ENCODE data around the gene SPARC.
A peak's percentile ranks its signal among the peaks of the same experiment; 100 is the strongest.

The SPARC gene

DNA sequence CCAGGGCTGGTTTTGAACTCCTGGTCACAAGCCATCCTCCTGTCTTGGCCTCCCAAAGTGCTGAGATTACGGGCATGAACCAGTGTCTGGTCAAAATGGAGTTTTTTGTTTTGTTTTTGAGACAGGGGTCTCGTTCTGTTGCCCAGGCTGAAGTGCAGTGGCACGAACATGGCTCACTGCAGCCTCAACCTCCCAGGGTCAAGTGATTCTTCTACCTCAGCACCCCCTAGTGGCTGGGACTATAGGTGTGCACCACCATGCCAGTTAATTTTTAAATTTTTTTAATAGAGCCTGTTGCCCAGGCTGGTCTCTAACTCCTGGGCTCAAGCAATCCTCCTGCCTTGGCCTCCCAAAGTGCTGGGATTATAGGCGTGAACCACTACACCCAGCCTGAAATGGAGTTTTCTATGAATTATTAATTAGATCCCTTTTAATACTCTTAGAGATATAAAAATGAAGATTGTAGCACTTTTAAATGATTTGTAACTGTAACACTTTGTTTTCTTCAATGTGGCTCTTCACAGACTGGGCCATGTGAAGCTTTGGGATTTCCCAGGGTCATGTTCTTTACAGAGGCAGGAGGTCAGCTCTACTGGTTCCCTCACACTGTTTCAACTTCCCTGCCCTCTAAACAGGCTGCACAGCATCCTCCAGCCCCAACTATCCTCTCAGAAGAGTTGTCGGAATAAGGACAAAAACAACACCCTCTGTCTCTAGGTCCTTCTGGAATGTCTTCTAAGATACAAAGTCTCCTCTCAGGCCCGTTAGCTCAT lies 32.7 kb upstream of the SPARC start:
- Histone ChIP-seq H3K4ac (ENCODE audit: low read depth, low read length) (no peak overlapping the region), H2BK120ac (ENCODE audit: low read depth, low read length) (no peak overlapping the region), H3K4me2 (ENCODE audit: low read length) (no peak overlapping the region), H4K5ac (ENCODE audit: low read length) (no peak overlapping the region), H3K9ac (ENCODE audit: low read length) (peak overlapping the region; percentile 12), H2AK5ac (ENCODE audit: low read length) (peak overlapping the region; percentile 50), H3K23ac (ENCODE audit: low read length) (no peak overlapping the region), H3K27ac (ENCODE audit: low read depth, low read length) (no peak overlapping the region), H2BK15ac (replicated peaks; ENCODE audit: low read depth) (no peak overlapping the region), H3K79me1 (ENCODE audit: low read length) (no peaks in the 10 kb centered on the region), H3K4me3 (ENCODE audit: low read length) (no peak overlapping the region), H3K79me2 (ENCODE audit: control insufficient read depth, insufficient read depth, low read length) (no peaks in the 10 kb centered on the region), H3K36me3 (ENCODE audit: control insufficient read depth, insufficient read depth, low read length) (no peaks in the 10 kb centered on the region), H3K18ac (ENCODE audit: low read length) (peak overlapping the region; percentile 43), H4K8ac (ENCODE audit: low read depth, low read length) (no peak overlapping the region), H3K4me1 (ENCODE audit: control insufficient read depth, low read depth, low read length) (peaks cover 10% of the 10 kb centered on the region), H2BK5ac (ENCODE audit: low read length) (peak overlapping the region; percentile 34), H3K56ac (ENCODE audit: low read length) (peak overlapping the region; percentile 64), H3K27me3 (ENCODE audit: insufficient read depth, low read length, poor library complexity) (no peaks in the 10 kb centered on the region)
- WGBS (ENCODE audit: extremely low coverage, insufficient coverage, low lambda C conversion rate), result no CpG with 5 or more reads among the region's 6 CpGs
- peak; percentile 57 for DNase-seq

DNA sequence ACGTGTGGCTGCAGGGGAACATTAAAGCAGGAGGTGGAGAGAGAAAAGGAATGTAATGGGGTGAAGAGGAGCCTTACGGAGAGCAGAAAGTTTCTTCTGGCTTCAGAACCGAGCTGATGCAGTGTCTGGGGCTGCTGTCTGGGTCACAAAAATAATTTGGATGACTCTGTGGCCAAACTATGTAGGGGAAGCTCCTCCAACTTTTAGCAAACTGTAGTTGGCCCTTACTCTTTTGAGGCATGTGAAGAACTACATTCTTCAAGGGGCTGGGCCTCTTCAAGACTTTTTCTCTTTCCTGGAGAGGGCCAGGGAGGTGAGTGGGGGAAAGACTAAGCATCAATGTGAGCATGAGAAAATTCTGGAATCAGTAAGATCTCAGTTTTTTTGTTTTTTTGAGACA lies 31.9 kb upstream of the SPARC start:
- peak overlapping the region; percentile 64 for H3K56ac ChIP-seq (ENCODE audit: low read length)
- peaks cover 10% of the 10 kb centered on the region for H3K4me1 ChIP-seq (ENCODE audit: control insufficient read depth, low read depth, low read length)
- H2BK15ac ChIP-seq (replicated peaks; ENCODE audit: low read depth), result no peak overlapping the region
- H4K8ac ChIP-seq (ENCODE audit: low read depth, low read length), result no peak overlapping the region
- no peak overlapping the region for H3K4ac ChIP-seq (ENCODE audit: low read depth, low read length)
- H3K79me1 ChIP-seq (ENCODE audit: low read length), result no peaks in the 10 kb centered on the region
- no peaks in the 10 kb centered on the region for H3K79me2 ChIP-seq (ENCODE audit: control insufficient read depth, insufficient read depth, low read length)
- no peaks in the 10 kb centered on the region for H3K36me3 ChIP-seq (ENCODE audit: control insufficient read depth, insufficient read depth, low read length)
- peak overlapping the region; percentile 4 for H3K18ac ChIP-seq (ENCODE audit: low read length)
- no peak overlapping the region for H3K4me2 ChIP-seq (ENCODE audit: low read length)
- peak overlapping the region; percentile 68 for H3K23ac ChIP-seq (ENCODE audit: low read length)
- no peak overlapping the region for H2BK120ac ChIP-seq (ENCODE audit: low read depth, low read length)
- no peak overlapping the region for H3K4me3 ChIP-seq (ENCODE audit: low read length)
- no peaks in the 10 kb centered on the region for H3K27me3 ChIP-seq (ENCODE audit: insufficient read depth, low read length, poor library complexity)
- H3K9ac ChIP-seq (ENCODE audit: low read length), result peak overlapping the region; percentile 2
- no peak overlapping the region for H3K27ac ChIP-seq (ENCODE audit: low read depth, low read length)
- H2BK5ac ChIP-seq (ENCODE audit: low read length), result peak overlapping the region; percentile 69
- H2AK5ac ChIP-seq (ENCODE audit: low read length), result no peak overlapping the region
- no peak overlapping the region for H4K5ac ChIP-seq (ENCODE audit: low read length)
- DNase-seq, result no peak
- no CpG with 5 or more reads among the region's 3 CpGs for WGBS (ENCODE audit: extremely low coverage, insufficient coverage, low lambda C conversion rate)

DNA sequence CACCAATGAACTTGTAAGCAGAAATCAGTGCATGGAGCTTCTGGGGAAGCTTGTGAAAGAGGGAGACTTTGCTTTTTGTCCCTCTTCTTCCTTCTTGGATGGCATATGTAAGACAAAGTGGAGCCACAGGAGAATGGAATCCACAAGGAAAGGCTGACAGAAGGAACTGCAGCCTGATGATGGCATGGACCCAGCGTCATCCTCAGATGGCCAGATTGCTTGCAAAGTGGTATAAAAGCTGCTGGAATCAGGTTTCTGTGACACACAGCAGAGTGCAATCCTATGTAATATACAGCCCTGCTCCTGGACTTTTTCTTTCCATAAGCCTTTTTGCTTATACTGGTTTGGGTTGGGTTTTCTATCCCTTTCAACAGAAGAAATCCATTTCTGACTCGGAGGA lies 31.4 kb upstream of the SPARC start:
- no peak overlapping the region for H3K27ac ChIP-seq (ENCODE audit: low read depth, low read length)
- WGBS (ENCODE audit: extremely low coverage, insufficient coverage, low lambda C conversion rate), result no CpG with 5 or more reads among the region's 2 CpGs

DNA sequence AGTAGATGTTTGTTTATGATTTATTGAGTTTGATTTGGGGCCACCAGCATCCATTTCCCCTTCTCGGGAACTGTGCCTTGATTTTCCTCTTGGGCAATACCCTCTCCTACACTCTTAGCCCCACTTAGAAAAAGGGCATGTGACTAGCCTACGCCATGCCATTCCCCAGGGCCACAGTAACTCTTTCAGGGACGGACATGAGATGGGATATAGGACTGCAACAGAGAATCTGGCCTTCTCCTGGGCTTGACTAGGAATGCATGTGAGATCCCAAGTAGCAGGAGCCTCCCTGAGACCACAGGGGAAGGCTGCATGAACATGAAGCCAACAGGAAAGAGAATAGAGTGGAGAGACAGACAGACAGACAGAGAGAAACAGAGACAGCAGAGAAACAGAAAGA lies 30.7 kb upstream of the SPARC start:
- no peaks in the 10 kb centered on the region for H3K79me2 ChIP-seq (ENCODE audit: control insufficient read depth, insufficient read depth, low read length)
- WGBS (ENCODE audit: extremely low coverage, insufficient coverage, low lambda C conversion rate), result no CpG with 5 or more reads among the region's 3 CpGs
- H3K27ac ChIP-seq (ENCODE audit: low read depth, low read length), result no peak overlapping the region
- H3K9ac ChIP-seq (ENCODE audit: low read length), result no peak overlapping the region
- H3K18ac ChIP-seq (ENCODE audit: low read length), result no peak overlapping the region
- no peaks in the 10 kb centered on the region for H3K36me3 ChIP-seq (ENCODE audit: control insufficient read depth, insufficient read depth, low read length)
- no peak overlapping the region for H2BK120ac ChIP-seq (ENCODE audit: low read depth, low read length)
- H4K8ac ChIP-seq (ENCODE audit: low read depth, low read length), result no peak overlapping the region
- H3K4me2 ChIP-seq (ENCODE audit: low read length), result no peak overlapping the region
- peak overlapping the region; percentile 68 for H2AK5ac ChIP-seq (ENCODE audit: low read length)
- H3K4ac ChIP-seq (ENCODE audit: low read depth, low read length), result no peak overlapping the region
- peak overlapping the region; percentile 73 for H3K56ac ChIP-seq (ENCODE audit: low read length)
- H2BK5ac ChIP-seq (ENCODE audit: low read length), result no peak overlapping the region
- no peak overlapping the region for H4K5ac ChIP-seq (ENCODE audit: low read length)
- H3K27me3 ChIP-seq (ENCODE audit: insufficient read depth, low read length, poor library complexity), result no peaks in the 10 kb centered on the region
- no peaks in the 10 kb centered on the region for H3K79me1 ChIP-seq (ENCODE audit: low read length)
- H3K4me1 ChIP-seq (ENCODE audit: control insufficient read depth, low read depth, low read length), result peaks cover 10% of the 10 kb centered on the region
- no peak overlapping the region for H3K23ac ChIP-seq (ENCODE audit: low read length)
- H2BK15ac ChIP-seq (replicated peaks; ENCODE audit: low read depth), result no peak overlapping the region
- DNase-seq, result no peak
- H3K4me3 ChIP-seq (ENCODE audit: low read length), result no peak overlapping the region

More for the DNA sequence above, 31.4 kb upstream of the SPARC start:
- Histone ChIP-seq H3K79me1 (ENCODE audit: low read length) (no peaks in the 10 kb centered on the region), H2BK15ac (replicated peaks; ENCODE audit: low read depth) (no peak overlapping the region), H3K79me2 (ENCODE audit: control insufficient read depth, insufficient read depth, low read length) (no peaks in the 10 kb centered on the region), H3K4me1 (ENCODE audit: control insufficient read depth, low read depth, low read length) (peaks cover 10% of the 10 kb centered on the region), H3K36me3 (ENCODE audit: control insufficient read depth, insufficient read depth, low read length) (no peaks in the 10 kb centered on the region), H3K27me3 (ENCODE audit: insufficient read depth, low read length, poor library complexity) (no peaks in the 10 kb centered on the region), H3K18ac (ENCODE audit: low read length) (no peak overlapping the region), H2BK120ac (ENCODE audit: low read depth, low read length) (no peak overlapping the region), H3K9ac (ENCODE audit: low read length) (no peak overlapping the region), H3K4ac (ENCODE audit: low read depth, low read length) (no peak overlapping the region), H2BK5ac (ENCODE audit: low read length) (no peak overlapping the region), H3K23ac (ENCODE audit: low read length) (no peak overlapping the region), H2AK5ac (ENCODE audit: low read length) (no peak overlapping the region), H3K4me2 (ENCODE audit: low read length) (no peak overlapping the region), H3K4me3 (ENCODE audit: low read length) (no peak overlapping the region), H3K56ac (ENCODE audit: low read length) (peak overlapping the region; percentile 25), H4K5ac (ENCODE audit: low read length) (no peak overlapping the region), H4K8ac (ENCODE audit: low read depth, low read length) (no peak overlapping the region)
- no peak for DNase-seq

DNA sequence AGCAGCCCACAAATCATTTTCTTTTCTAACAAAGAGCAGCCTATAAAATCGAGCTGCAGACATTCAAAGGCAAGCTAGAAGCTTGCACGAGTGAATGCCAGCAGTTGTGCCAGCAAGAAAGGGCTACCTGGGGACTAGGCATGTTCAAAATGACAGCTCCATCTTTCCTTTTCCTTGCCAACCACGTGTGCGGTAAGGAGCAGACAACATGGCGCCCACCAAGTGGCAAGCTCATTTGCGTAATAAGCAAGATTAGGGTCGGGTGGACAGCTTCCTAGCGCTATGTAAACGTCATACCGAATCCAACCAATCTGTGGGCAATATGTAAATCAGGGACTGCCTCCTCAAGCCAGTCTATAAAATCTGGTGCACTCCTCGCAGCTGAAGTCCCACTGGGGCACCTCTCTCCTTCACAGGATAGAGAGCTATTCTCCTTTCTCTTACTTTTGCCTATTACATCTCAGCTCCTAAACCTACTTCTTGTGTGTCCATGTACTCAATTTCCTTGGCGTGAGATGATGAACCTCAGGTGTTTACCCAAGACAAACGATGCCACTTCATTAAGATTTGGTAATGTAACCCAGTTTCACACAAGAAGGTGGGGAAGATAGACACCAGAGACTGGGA lies 22.5 kb upstream of the SPARC start:
- Histone ChIP-seq H2BK15ac (replicated peaks; ENCODE audit: low read depth) (no peak overlapping the region), H2AK5ac (ENCODE audit: low read length) (no peak overlapping the region), H2BK5ac (ENCODE audit: low read length) (no peak overlapping the region), H3K27ac (ENCODE audit: low read depth, low read length) (no peak overlapping the region), H4K5ac (ENCODE audit: low read length) (no peak overlapping the region), H3K18ac (ENCODE audit: low read length) (no peak overlapping the region), H3K27me3 (ENCODE audit: insufficient read depth, low read length, poor library complexity) (no peaks in the 10 kb centered on the region), H3K23ac (ENCODE audit: low read length) (no peak overlapping the region), H3K4me3 (ENCODE audit: low read length) (no peak overlapping the region), H3K4me2 (ENCODE audit: low read length) (no peak overlapping the region), H3K79me1 (ENCODE audit: low read length) (no peaks in the 10 kb centered on the region), H2BK120ac (ENCODE audit: low read depth, low read length) (no peak overlapping the region), H3K79me2 (ENCODE audit: control insufficient read depth, insufficient read depth, low read length) (no peaks in the 10 kb centered on the region), H3K36me3 (ENCODE audit: control insufficient read depth, insufficient read depth, low read length) (no peaks in the 10 kb centered on the region), H4K8ac (ENCODE audit: low read depth, low read length) (no peak overlapping the region), H3K56ac (ENCODE audit: low read length) (no peak overlapping the region), H3K4ac (ENCODE audit: low read depth, low read length) (no peak overlapping the region), H3K4me1 (ENCODE audit: control insufficient read depth, low read depth, low read length) (peaks cover 2% of the 10 kb centered on the region), H3K9ac (ENCODE audit: low read length) (no peak overlapping the region)
- no peak for DNase-seq
- no CpG with 5 or more reads among the region's 13 CpGs for WGBS (ENCODE audit: extremely low coverage, insufficient coverage, low lambda C conversion rate)
